Measurements from ENCODE around the gene SLMAP.

Gene SLMAP

DNA sequence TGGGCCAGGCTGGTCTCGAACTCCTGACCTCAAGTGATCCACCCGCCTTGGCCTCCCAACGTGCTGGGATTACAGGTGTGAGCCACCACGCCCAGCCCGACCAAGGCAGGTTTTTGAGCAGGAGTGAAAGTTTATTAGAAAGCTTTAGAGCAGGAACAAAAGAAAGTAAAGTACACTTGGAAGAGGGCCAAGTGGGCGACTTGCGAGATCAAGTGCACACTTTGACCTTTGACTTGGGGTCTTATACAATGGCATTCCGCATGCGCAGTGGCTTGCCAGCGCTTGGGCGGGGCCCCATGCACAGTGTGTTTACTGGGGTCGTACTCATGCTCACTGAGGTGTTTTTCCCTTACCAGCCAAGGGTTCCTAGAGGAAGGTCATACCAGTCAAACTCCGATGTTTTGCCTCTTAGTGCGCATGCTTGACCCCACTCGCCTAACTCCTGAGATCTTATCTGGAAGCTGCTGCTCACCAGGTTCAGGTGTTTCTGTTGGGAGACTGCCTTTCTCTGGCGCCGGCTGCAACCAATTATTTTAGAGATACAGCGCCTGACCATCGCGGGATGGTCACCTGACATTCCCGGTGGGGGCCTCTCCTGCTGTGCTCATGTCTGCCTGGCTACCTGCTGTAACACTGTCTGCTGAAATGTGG is 205.2 kb downstream of the SLMAP start:
- H3K4me2 ChIP-seq (ENCODE audit: low read length, poor library complexity, severe bottlenecking): no peak overlapping the region
- no peak overlapping the region for H3K14ac ChIP-seq (ENCODE audit: low read length in 2 of 2)
- H2BK5ac ChIP-seq (ENCODE audit: low read depth, low read length, poor library complexity, severe bottlenecking): no peak overlapping the region
- no peak overlapping the region for H3K27ac ChIP-seq (ENCODE audit: low read length, poor library complexity, severe bottlenecking)
- no peak overlapping the region for H3K9ac ChIP-seq (ENCODE audit: low read length)
- H2BK120ac ChIP-seq (ENCODE audit: low read depth, low read length): no peak overlapping the region
- no peak overlapping the region for H3K4ac ChIP-seq (ENCODE audit: low read depth in 1 of 2, low read length in 2 of 2)
- H4K8ac ChIP-seq (ENCODE audit: low read length): no peak overlapping the region
- H3K27me3 ChIP-seq (ENCODE audit: control insufficient read depth in 1 of 2, insufficient read depth in 1 of 2, low read length in 2 of 2): no peaks in the 10 kb centered on the region
- no peak overlapping the region for H2BK15ac ChIP-seq (ENCODE audit: low read depth, poor library complexity, severe bottlenecking)
- H3K18ac ChIP-seq (ENCODE audit: low read depth in 1 of 2, low read length in 2 of 2): no peak overlapping the region
- WGBS: 87% methylated on average over 21 of the region's 21 CpGs
- no peak overlapping the region for H2AFZ ChIP-seq (ENCODE audit: low read depth, low read length)
- H3K23ac ChIP-seq (ENCODE audit: low read length in 2 of 2): no peak overlapping the region
- peaks cover 9% of the 10 kb centered on the region for H3K4me1 ChIP-seq (ENCODE audit: control insufficient read depth, insufficient read depth, low read depth, low read length)
- H3K4me3 ChIP-seq (ENCODE audit: insufficient read depth in 1 of 2, low read depth in 1 of 2, low read length in 2 of 2): no peak overlapping the region
- H2BK12ac ChIP-seq (ENCODE audit: low read length in 2 of 2): no peak overlapping the region
- H2AK5ac ChIP-seq (ENCODE audit: low read length, severe bottlenecking): no peak overlapping the region
- H4K91ac ChIP-seq (ENCODE audit: low read length): no peak overlapping the region
- H3K79me1 ChIP-seq (replicated peaks; ENCODE audit: low read length, poor library complexity, severe bottlenecking): no peaks in the 10 kb centered on the region
- H3K9me3 ChIP-seq (ENCODE audit: control insufficient read depth, low read length): no peaks in the 10 kb centered on the region
- DNase-seq: no peak
- no peaks in the 10 kb centered on the region for H3K36me3 ChIP-seq (ENCODE audit: control insufficient read depth in 1 of 2, insufficient read depth in 2 of 2, low read depth in 1 of 2, low read length in 2 of 2)

DNA sequence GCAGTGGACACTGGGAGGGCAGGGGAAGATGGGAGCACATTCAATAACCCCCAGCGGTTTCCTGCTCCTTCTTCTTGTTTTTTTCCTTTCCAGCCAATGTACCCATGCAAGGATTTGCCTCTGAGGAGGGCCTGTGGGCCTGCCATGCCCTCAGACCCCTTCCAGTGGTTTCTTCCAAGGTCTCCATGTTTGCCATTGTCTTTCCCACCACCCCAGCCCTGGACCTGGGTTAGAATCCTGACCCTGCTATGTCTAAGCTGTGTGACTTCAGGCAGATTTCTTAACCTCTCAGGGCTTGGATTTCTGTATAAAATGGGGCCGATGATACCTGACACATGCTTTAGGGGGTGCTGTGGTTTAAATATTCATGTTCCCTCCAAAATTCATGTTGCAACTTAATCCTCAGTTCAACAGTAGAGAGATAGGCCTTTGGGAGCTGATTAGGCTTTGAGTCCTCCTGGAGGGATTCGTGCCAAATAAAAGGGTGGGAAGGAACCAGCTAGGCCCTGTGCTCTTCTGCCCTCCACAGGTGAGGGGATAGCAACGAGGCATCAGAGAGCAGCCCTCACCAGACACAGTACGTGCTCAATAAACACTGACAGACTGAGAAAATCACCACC is 205.8 kb downstream of the SLMAP start:
- Histone ChIP-seq H2BK15ac (ENCODE audit: low read depth, poor library complexity, severe bottlenecking) (no peak overlapping the region), H3K4me2 (ENCODE audit: low read length, poor library complexity, severe bottlenecking) (no peak overlapping the region), H3K4ac (ENCODE audit: low read depth in 1 of 2, low read length in 2 of 2) (peak overlapping the region in 1 of 2 experiments; percentile 2), H3K4me1 (ENCODE audit: control insufficient read depth, insufficient read depth, low read depth, low read length) (peaks cover 7% of the 10 kb centered on the region), H3K18ac (ENCODE audit: low read depth in 1 of 2, low read length in 2 of 2) (peak overlapping the region in 1 of 2 experiments; percentile 59), H2AFZ (ENCODE audit: low read depth, low read length) (no peak overlapping the region), H4K8ac (ENCODE audit: low read length) (no peak overlapping the region), H3K27me3 (ENCODE audit: control insufficient read depth in 1 of 2, insufficient read depth in 1 of 2, low read length in 2 of 2) (no peaks in the 10 kb centered on the region), H3K14ac (ENCODE audit: low read length in 2 of 2) (no peak overlapping the region), H4K91ac (ENCODE audit: low read length) (no peak overlapping the region), H2BK12ac (ENCODE audit: low read length in 2 of 2) (peak overlapping the region in 1 of 2 experiments; percentile 29), H3K27ac (ENCODE audit: low read length, poor library complexity, severe bottlenecking) (no peak overlapping the region), H3K9ac (ENCODE audit: low read length) (no peak overlapping the region), H3K9me3 (ENCODE audit: control insufficient read depth, low read length) (no peaks in the 10 kb centered on the region), H2BK120ac (ENCODE audit: low read depth, low read length) (no peak overlapping the region), H3K36me3 (ENCODE audit: control insufficient read depth in 1 of 2, insufficient read depth in 2 of 2, low read depth in 1 of 2, low read length in 2 of 2) (no peaks in the 10 kb centered on the region), H2AK5ac (ENCODE audit: low read length, severe bottlenecking) (no peak overlapping the region), H3K79me1 (replicated peaks; ENCODE audit: low read length, poor library complexity, severe bottlenecking) (no peaks in the 10 kb centered on the region), H3K23ac (ENCODE audit: low read length in 2 of 2) (no peak overlapping the region), H2BK5ac (ENCODE audit: low read depth, low read length, poor library complexity, severe bottlenecking) (no peak overlapping the region), H3K4me3 (ENCODE audit: insufficient read depth in 1 of 2, low read depth in 1 of 2, low read length in 2 of 2) (no peak overlapping the region)
- WGBS: 74% methylated on average over 3 of the region's 5 CpGs
- peak; percentile 54 for DNase-seq

DNA sequence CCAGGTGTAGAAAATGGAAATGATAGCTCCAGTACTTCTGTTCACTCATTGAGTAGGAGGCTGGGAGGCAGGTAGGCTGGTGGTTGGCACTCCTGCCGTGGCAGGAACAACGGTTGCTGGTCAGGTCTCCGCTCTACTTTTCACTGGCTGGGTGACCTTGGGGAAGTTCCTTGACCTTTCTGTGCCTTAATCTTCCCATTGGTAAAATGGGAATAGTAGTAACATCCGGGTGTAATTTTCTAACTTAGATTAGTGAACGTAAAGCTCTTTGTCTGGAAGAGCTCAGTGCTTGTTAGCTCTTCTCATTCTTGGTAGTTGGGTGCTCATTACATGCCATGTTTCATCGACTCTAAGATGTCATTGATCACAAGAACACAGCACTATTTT is 206.3 kb downstream of the SLMAP start:
- Histone ChIP-seq H3K27ac (ENCODE audit: low read length, poor library complexity, severe bottlenecking) (no peak overlapping the region), H3K4me3 (ENCODE audit: insufficient read depth in 1 of 2, low read depth in 1 of 2, low read length in 2 of 2) (no peak overlapping the region)
- WGBS: 96% methylated on average over 5 of the region's 6 CpGs

DNA sequence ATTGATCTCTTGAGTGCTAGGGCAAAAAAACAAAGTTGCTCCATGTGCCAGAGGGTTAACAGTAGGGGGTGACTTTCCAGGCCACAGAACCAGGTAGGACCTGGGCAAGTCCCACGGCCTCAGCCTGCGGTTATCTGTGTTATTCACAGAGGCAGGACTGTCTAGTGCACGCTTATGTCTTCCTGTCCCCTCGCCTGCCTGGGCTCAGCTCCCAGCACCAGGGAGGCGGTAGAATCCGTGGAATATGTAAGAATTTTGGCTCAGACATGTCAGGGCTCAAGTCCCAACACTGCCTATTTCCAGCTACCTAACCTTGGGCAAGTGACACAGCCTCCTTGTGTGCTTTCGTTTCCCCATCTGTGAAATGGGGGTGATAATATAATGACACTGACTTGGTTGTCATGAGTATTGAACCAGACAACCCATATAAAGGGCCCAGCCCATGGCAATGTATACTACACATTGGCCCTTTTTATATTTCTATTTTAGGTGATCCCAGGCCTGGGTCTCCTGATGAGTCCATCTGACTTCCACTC is 207.8 kb downstream of the SLMAP start:
- Histone ChIP-seq H3K27ac (ENCODE audit: low read length, poor library complexity, severe bottlenecking) (no peak overlapping the region), H3K14ac (ENCODE audit: low read length in 2 of 2) (peak overlapping the region in 1 of 2 experiments; percentile 72), H3K9ac (ENCODE audit: low read length) (no peak overlapping the region), H3K27me3 (ENCODE audit: control insufficient read depth in 1 of 2, insufficient read depth in 1 of 2, low read length in 2 of 2) (no peaks in the 10 kb centered on the region), H2BK15ac (ENCODE audit: low read depth, poor library complexity, severe bottlenecking) (peak overlapping the region; percentile 54), H3K4ac (ENCODE audit: low read depth in 1 of 2, low read length in 2 of 2) (peak overlapping the region; percentile 13 to 32), H2BK12ac (ENCODE audit: low read length in 2 of 2) (peak overlapping the region; percentile 41 to 49), H4K8ac (ENCODE audit: low read length) (no peak overlapping the region), H3K4me2 (ENCODE audit: low read length, poor library complexity, severe bottlenecking) (no peak overlapping the region), H3K36me3 (ENCODE audit: control insufficient read depth in 1 of 2, insufficient read depth in 2 of 2, low read depth in 1 of 2, low read length in 2 of 2) (no peaks in the 10 kb centered on the region), H2AK5ac (ENCODE audit: low read length, severe bottlenecking) (peak overlapping the region; percentile 5), H2AFZ (ENCODE audit: low read depth, low read length) (no peak overlapping the region), H3K18ac (ENCODE audit: low read depth in 1 of 2, low read length in 2 of 2) (peak overlapping the region; percentile 6 to 37), H3K4me1 (ENCODE audit: control insufficient read depth, insufficient read depth, low read depth, low read length) (peaks cover 5% of the 10 kb centered on the region), H3K9me3 (ENCODE audit: control insufficient read depth, low read length) (no peaks in the 10 kb centered on the region), H3K23ac (ENCODE audit: low read length in 2 of 2) (no peak overlapping the region), H2BK5ac (ENCODE audit: low read depth, low read length, poor library complexity, severe bottlenecking) (no peak overlapping the region), H3K4me3 (ENCODE audit: insufficient read depth in 1 of 2, low read depth in 1 of 2, low read length in 2 of 2) (no peak overlapping the region), H4K91ac (ENCODE audit: low read length) (peak overlapping the region; percentile 18), H2BK120ac (ENCODE audit: low read depth, low read length) (no peak overlapping the region), H3K79me1 (replicated peaks; ENCODE audit: low read length, poor library complexity, severe bottlenecking) (no peaks in the 10 kb centered on the region)
- DNase-seq: no peak
- 95% methylated on average over 5 of the region's 7 CpGs for WGBS

More for the DNA sequence above, 206.3 kb downstream of the SLMAP start:
- Histone ChIP-seq H3K9me3 (ENCODE audit: control insufficient read depth, low read length) (no peaks in the 10 kb centered on the region), H3K4me1 (ENCODE audit: control insufficient read depth, insufficient read depth, low read depth, low read length) (peaks cover 7% of the 10 kb centered on the region), H2BK12ac (ENCODE audit: low read length in 2 of 2) (peak overlapping the region in 1 of 2 experiments; percentile 29), H4K8ac (ENCODE audit: low read length) (no peak overlapping the region), H2BK15ac (ENCODE audit: low read depth, poor library complexity, severe bottlenecking) (no peak overlapping the region), H3K14ac (ENCODE audit: low read length in 2 of 2) (no peak overlapping the region), H2BK120ac (ENCODE audit: low read depth, low read length) (no peak overlapping the region), H4K91ac (ENCODE audit: low read length) (no peak overlapping the region), H2AFZ (ENCODE audit: low read depth, low read length) (no peak overlapping the region), H3K4me2 (ENCODE audit: low read length, poor library complexity, severe bottlenecking) (no peak overlapping the region), H3K4ac (ENCODE audit: low read depth in 1 of 2, low read length in 2 of 2) (peak overlapping the region in 1 of 2 experiments; percentile 2), H3K18ac (ENCODE audit: low read depth in 1 of 2, low read length in 2 of 2) (peak overlapping the region in 1 of 2 experiments; percentile 59), H2AK5ac (ENCODE audit: low read length, severe bottlenecking) (no peak overlapping the region), H3K36me3 (ENCODE audit: control insufficient read depth in 1 of 2, insufficient read depth in 2 of 2, low read depth in 1 of 2, low read length in 2 of 2) (no peaks in the 10 kb centered on the region), H2BK5ac (ENCODE audit: low read depth, low read length, poor library complexity, severe bottlenecking) (no peak overlapping the region), H3K79me1 (replicated peaks; ENCODE audit: low read length, poor library complexity, severe bottlenecking) (no peaks in the 10 kb centered on the region), H3K9ac (ENCODE audit: low read length) (no peak overlapping the region), H3K27me3 (ENCODE audit: control insufficient read depth in 1 of 2, insufficient read depth in 1 of 2, low read length in 2 of 2) (no peaks in the 10 kb centered on the region), H3K23ac (ENCODE audit: low read length in 2 of 2) (no peak overlapping the region)
- no peak for DNase-seq

Data from mesenchymal stem cell (in vitro differentiated cells and primary cell).